Fibroblast of the aortic adventitia (primary cell): ENCODE data around the gene ZNF518B. TPM values are rescaled to one million over a fixed set of nuclear protein-coding genes. Genes with fewer than 3 reads are reported as not detected.

Experiments used
- DNase-seq: peaks from one replicate; pipeline ENCODE4 v3.0.0-alpha.2; 2010; ENCODE audit warnings: low read depth
- H3K4me3 ChIP-seq: 2 replicates; pipeline ENCODE4 v1.5.1; 2011; ENCODE audit warnings: low read depth, mild to moderate bottlenecking, control low read depth, low read length, moderate library complexity
- CTCF ChIP-seq: IDR thresholded peaks from 2 replicates; pipeline ENCODE4 v1.5.1; 2011; ENCODE audit warnings: mild to moderate bottlenecking, low read length, control low read depth, inconsistent platforms; ENCODE audit not compliant: insufficient read depth
- total RNA-seq: library from RNA; depleted of rRNA; stranded (reverse); fragments of >200 nt; gene quantifications from 2 replicates; pipeline ENCODE4 v1.2.3, GENCODE V29; 2012; ENCODE audit warnings: low replicate concordance

Gene ZNF518B
- total RNA-seq, 1 donor, result 31.4 TPM

- no peak for TF ChIP-seq CTCF
- no peak overlapping the region for H3K4me3 ChIP-seq
- no peak for DNase-seq
These were observed 13.3 kb upstream of the ZNF518B start for GRCh38 chr4:10470505-10470904.

- H3K4me3 ChIP-seq, result no peak overlapping the region
- TF ChIP-seq CTCF, result no peak
- DNase-seq, result no peak
These were observed 8.9 kb upstream of the ZNF518B start for GRCh38 chr4:10466161-10466560.

- no peak for DNase-seq
- TF ChIP-seq CTCF, result no peak
These were observed 5.7 kb upstream of the ZNF518B start for GRCh38 chr4:10462876-10463275.

GRCh38 chr4:10461850-10462400, 4.7 kb upstream of the ZNF518B start:
- no peak for TF ChIP-seq CTCF
- peak overlapping the region; percentile 57 for H3K4me3 ChIP-seq
- DNase-seq, result no peak

More at GRCh38 chr4:10462876-10463275, 5.7 kb upstream of the ZNF518B start:
- H3K4me3 ChIP-seq, result no peak overlapping the region

GRCh38 chr4:10461091-10461849, 4.0 kb upstream of the ZNF518B start:
- peak; percentile 72 for TF ChIP-seq CTCF
- peak; percentile 45 for DNase-seq
- peak overlapping the region; percentile 57 for H3K4me3 ChIP-seq

GRCh38 chr4:10460313-10461047, 3.3 kb upstream of the ZNF518B start:
- no peak for TF ChIP-seq CTCF
- no peak overlapping the region for H3K4me3 ChIP-seq
- DNase-seq, result no peak
